Mammary epithelial cell (primary cell): Measurements from ENCODE around the gene CEACAM4.

Experiments
- CTCF ChIP-seq, 2 donors: IDR thresholded peaks in 1 of 2; conservative IDR thresholded peaks in 1 of 2; 2 replicates each; pipeline ENCODE4 v1.5.1; 2011 to 2012; ENCODE audit warnings: inconsistent platforms in 2 of 2, low read length in 2 of 2, mild to moderate bottlenecking in 2 of 2, control low read depth in 1 of 2, low read depth in 1 of 2; ENCODE audit not compliant: insufficient read depth in 1 of 2; ENCODE audit errors: extremely low read depth in 1 of 2
- EZH2 ChIP-seq: IDR thresholded peaks from 2 replicates; pipeline ENCODE4 v1.6.1; 2012; ENCODE audit warnings: low read length, inconsistent platforms, borderline replicate concordance

DNA sequence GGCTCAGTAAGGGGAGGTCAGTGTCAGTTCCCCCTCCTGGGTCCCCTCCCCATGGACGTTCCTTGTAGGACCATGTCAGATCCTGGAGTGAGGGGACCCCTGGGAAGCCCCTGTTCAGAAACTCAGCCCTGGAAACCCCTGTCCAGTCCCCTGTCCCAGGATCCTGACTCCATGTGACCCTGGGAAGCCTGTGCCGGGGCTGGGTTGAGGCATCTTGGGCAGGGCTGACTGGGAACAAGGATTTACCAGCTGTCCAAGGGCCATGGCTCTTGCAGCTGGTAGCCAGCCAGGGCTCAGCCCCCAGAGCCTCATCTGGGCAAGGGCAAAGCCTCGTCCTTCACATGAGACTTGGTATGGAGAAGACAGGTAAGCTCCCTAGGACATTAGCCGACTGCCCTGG lies 25.1 kb downstream of the CEACAM4 start:
- no peak for TF ChIP-seq CTCF (conservative IDR thresholded peaks at IDR 0.05 in 1 of 2, IDR thresholded peaks at IDR 0.05 in 1 of 2; ENCODE audit: extremely low read depth in 1 of 2, insufficient read depth in 1 of 2, low read depth in 1 of 2, low read length in 2 of 2)
- TF ChIP-seq EZH2 = no peak
